OCI-LY1 (cell line): Measurements from ENCODE around the gene INTS13.

Experiments used
- CTCF ChIP-seq: fragments of 200-600 bp; sonication (generic), shearing (Covaris generic); IDR thresholded peaks from 2 replicates; pipeline ENCODE4 v1.5.1; 2017; ENCODE audit warnings: mild to moderate bottlenecking, antibody characterized with exemption, low read length, moderate library complexity, mixed read lengths
- EZH2 ChIP-seq: fragments of 200-600 bp; sonication (generic), shearing (Covaris generic); IDR thresholded peaks from 2 replicates; pipeline ENCODE4 v1.8.0; 2017; ENCODE audit warnings: borderline replicate concordance, mixed run types, mild to moderate bottlenecking, antibody characterized with exemption, low read length, moderate library complexity, mixed read lengths

- TF ChIP-seq CTCF, result no peak
- no peak for TF ChIP-seq EZH2
These were observed 8.2 kb downstream of the INTS13 start for GRCh38 chr12:26929590-26929989.
